HepG2 (cell line): ENCODE measurements around the gene TRAPPC12. TPM values are rescaled to one million over a fixed set of nuclear protein-coding genes. Genes with fewer than 3 reads are reported as not detected.

Experiments
- CAMTA2 ChIP-seq: sonication (generic); formaldehyde crosslinking; IDR thresholded peaks from 2 replicates; pipeline ENCODE4 v1.4.0; 2020; ENCODE audit warnings: mild to moderate bottlenecking, missing genetic modification reagents, borderline replicate concordance
- CENPBD1 ChIP-seq: sonication (generic); formaldehyde crosslinking; IDR thresholded peaks from 2 replicates; pipeline ENCODE4 v1.8.0; 2022; ENCODE audit warnings: missing genetic modification reagents, low read depth, mild to moderate bottlenecking, borderline replicate concordance
- GTF2F1 ChIP-seq: fragments of 150-350 bp; IDR thresholded peaks from 2 replicates; pipeline ENCODE4 v1.6.1; 2014; ENCODE audit warnings: low read length
- HNF1A ChIP-seq, 2 experiments: sonication (generic) in 1 of 2; formaldehyde crosslinking in 1 of 2; IDR thresholded peaks; 2 replicates each; pipeline versions ENCODE4 v1.4.0 to v1.6.1; 2016 to 2020; ENCODE audit warnings: borderline replicate concordance in 1 of 2, low read depth in 1 of 2, mild to moderate bottlenecking in 1 of 2, missing genetic modification reagents in 1 of 2
- KDM1A ChIP-seq: IDR thresholded peaks from 2 replicates; pipeline ENCODE4 v1.6.1; 2016; ENCODE audit warnings: missing compliant biosample characterization
- KLF16 ChIP-seq, 2 experiments: sonication (generic) in 1 of 2; formaldehyde crosslinking in 1 of 2; IDR thresholded peaks; 2 replicates each; pipeline versions ENCODE4 v1.6.1 to v1.8.0; 2016 to 2023; ENCODE audit warnings: missing genetic modification reagents in 2 of 2, missing compliant biosample characterization in 1 of 2
- MXD4 ChIP-seq: IDR thresholded peaks from 2 replicates; pipeline ENCODE4 v1.6.1; 2016; ENCODE audit warnings: mild to moderate bottlenecking, missing biosample characterization, missing genetic modification reagents
- NAIF1 ChIP-seq: sonication (generic); formaldehyde crosslinking; IDR thresholded peaks from 2 replicates; pipeline ENCODE4 v1.5.0; 2020; ENCODE audit warnings: mild to moderate bottlenecking, missing genetic modification reagents, borderline replicate concordance
- REXO4 ChIP-seq: sonication (generic); formaldehyde crosslinking; IDR thresholded peaks from 2 replicates; pipeline ENCODE4 v1.8.0; 2022; ENCODE audit warnings: missing genetic modification reagents, mild to moderate bottlenecking, borderline replicate concordance
- SMAD1 ChIP-seq: sonication (generic); formaldehyde crosslinking; IDR thresholded peaks from 2 replicates; pipeline ENCODE4 v1.4.0; 2020; ENCODE audit warnings: missing genetic modification reagents, low read depth, mild to moderate bottlenecking, borderline replicate concordance
- XRCC5 ChIP-seq: fragments of 200-400 bp; formaldehyde crosslinking; optimal IDR thresholded peaks from 2 replicates; pipeline ENCODE3; 2017; ENCODE audit warnings: mild to moderate bottlenecking, low read length
- ZBTB43 ChIP-seq: sonication (generic); formaldehyde crosslinking; conservative IDR thresholded peaks from 2 replicates; pipeline ENCODE4 v1.4.0; 2020; ENCODE audit warnings: missing genetic modification reagents
- ZNF142 ChIP-seq: sonication (generic); formaldehyde crosslinking; IDR thresholded peaks from 2 replicates; pipeline ENCODE4 v1.4.0; 2020; ENCODE audit warnings: missing genetic modification reagents
- ZNF44 ChIP-seq: sonication (generic); formaldehyde crosslinking; IDR thresholded peaks from 2 replicates; pipeline ENCODE4 v1.5.1; 2020; ENCODE audit warnings: mild to moderate bottlenecking, missing genetic modification reagents
- ZNF549 ChIP-seq: sonication (generic); formaldehyde crosslinking; IDR thresholded peaks from 2 replicates; pipeline ENCODE4 v1.5.0; 2020; ENCODE audit warnings: missing genetic modification reagents
- ZNF552 ChIP-seq: sonication (generic); formaldehyde crosslinking; IDR thresholded peaks from 2 replicates; pipeline ENCODE4 v1.9.0; 2022; ENCODE audit warnings: missing genetic modification reagents, mild to moderate bottlenecking, borderline replicate concordance
- ZNF768 ChIP-seq: sonication (generic); formaldehyde crosslinking; IDR thresholded peaks from 2 replicates; pipeline ENCODE4 v1.4.0; 2020; ENCODE audit warnings: missing genetic modification reagents
- polyA plus RNA-seq, 8 experiments: library from polyadenylated mRNA; depleted of rRNA in 3 of 8; stranded (reverse) in 7 of 8; unstranded in 1 of 8; fragments of >200 nt; fragmentation: Illumina TruSeq in 4 of 8; extraction: Trizol in 4 of 8; gene quantifications; 2 replicates each; pipeline versions ENCODE4 v1.2.1 to v1.2.3, GENCODE V29; 2011 to 2016; ENCODE audit warnings: low read depth in 4 of 8, missing spikeins in 1 of 8, mixed read lengths in 1 of 8; ENCODE audit not compliant: insufficient read depth in 1 of 8
- total RNA-seq, 5 experiments: library from RNA; depleted of rRNA; stranded (reverse); fragments of >200 nt; fragmentation: Illumina TruSeq; extraction: Trizol; gene quantifications; 2 replicates each; pipeline ENCODE4 v1.2.3, GENCODE V29; 2016; ENCODE audit warnings: low read depth in 1 of 5

Gene TRAPPC12
- total and polyA plus RNA-seq, 2 of the 13 experiments (the other 11 are each of a cell fraction or from before 2014, with no cell fraction given), result 46.4 to 97.7 TPM

GRCh38 chr2:3465844-3466481 is 86.5 kb downstream of the TRAPPC12 start (continued):
- TF ChIP-seq KLF16 (CRISPR knock-in tag; IDR thresholded peaks at IDR 0.05) (peak in 1 of 2 experiments; percentile 80; a peak in 2 of 4 replicates), ZNF142 (CRISPR knock-in tag) (no peak), XRCC5 (peak; percentile 26), GTF2F1 (0 out of 2 replicates have a peak, but pooled peaks have one; percentile 24), ZNF44 (CRISPR knock-in tag) (peak; percentile 90; the same call in 1 of the 2 replicates), HNF1A (IDR thresholded peaks at IDR 0.05; ENCODE audit: low read depth) (0 out of 2 replicates have a peak, but pooled peaks have one; percentile 21), HNF1A (CRISPR knock-in tag; IDR thresholded peaks at IDR 0.05; ENCODE audit: borderline replicate concordance) (peak; percentile 76), ZNF552 (0 out of 2 replicates have a peak, but pooled peaks have one; percentile 20), ZBTB43 (peak; percentile 73), ZNF549 (no peak), CENPBD1 (CRISPR knock-in tag) (no peak), REXO4 (CRISPR knock-in tag) (no peak), ZNF768 (0 out of 2 replicates have a peak, but pooled peaks have one; percentile 9), CAMTA2 (no peak), MXD4 (CRISPR knock-in tag) (no peak), SMAD1 (no peak), KDM1A (CRISPR knock-in tag) (no peak), NAIF1 (CRISPR knock-in tag) (peak; percentile 75)
